GM18870 (cell line): ENCODE measurements around the gene RGR.
"Not testable (repeated sequence)": the region's sequence is repeated elsewhere in the genome, so short reads cannot be mapped to it uniquely, and the experiment has no call there.

Experiments
- ATAC-seq: cut with Tn5 transposase; IDR thresholded peaks from one replicate; pipeline ENCODE4 v1.9.1; 2021; ENCODE audit warnings: moderate library complexity; ENCODE audit not compliant: unreplicated experiment

The RGR gene

DNA sequence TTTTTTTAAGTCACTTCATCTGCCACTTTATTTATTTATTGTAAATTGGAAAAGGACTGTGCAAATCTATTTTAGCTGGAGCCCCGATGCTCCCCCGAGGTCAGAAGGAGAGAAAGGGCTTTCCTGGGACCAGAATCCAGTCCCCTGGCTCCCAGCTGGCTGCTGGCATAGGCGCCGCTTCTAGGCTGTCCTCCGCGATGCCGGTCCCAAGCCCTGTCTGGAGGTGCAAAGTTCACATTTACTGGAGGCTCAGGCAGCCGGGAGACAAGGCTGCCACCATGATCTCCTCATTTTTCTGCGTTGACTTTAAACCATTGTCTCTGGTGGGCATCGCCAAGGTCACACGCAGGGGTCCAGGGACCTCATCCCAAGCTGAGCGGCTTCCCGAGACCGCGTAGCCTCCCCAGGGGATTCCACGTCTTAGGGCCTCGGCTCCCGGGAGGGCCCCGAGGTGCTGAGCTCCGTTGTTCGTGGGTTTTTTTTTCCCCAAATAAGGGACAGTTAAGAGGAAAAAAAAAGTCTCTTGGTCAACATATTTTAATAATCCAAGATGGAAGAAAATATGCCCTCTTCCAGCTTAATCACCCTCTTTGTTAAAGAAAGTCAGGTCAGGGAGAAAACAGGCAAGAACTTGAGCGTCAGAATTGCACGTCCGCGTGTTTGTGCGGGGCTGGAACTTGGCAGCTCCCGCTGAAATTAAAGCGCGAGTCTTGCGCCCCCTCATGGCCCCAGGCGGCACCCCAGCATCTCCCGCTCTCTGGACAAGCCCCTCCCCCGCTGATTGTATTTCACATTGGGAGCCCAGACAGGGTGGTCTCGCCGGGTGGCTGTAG is 11.9 kb downstream of the RGR start:
- ATAC-seq = no peak

DNA sequence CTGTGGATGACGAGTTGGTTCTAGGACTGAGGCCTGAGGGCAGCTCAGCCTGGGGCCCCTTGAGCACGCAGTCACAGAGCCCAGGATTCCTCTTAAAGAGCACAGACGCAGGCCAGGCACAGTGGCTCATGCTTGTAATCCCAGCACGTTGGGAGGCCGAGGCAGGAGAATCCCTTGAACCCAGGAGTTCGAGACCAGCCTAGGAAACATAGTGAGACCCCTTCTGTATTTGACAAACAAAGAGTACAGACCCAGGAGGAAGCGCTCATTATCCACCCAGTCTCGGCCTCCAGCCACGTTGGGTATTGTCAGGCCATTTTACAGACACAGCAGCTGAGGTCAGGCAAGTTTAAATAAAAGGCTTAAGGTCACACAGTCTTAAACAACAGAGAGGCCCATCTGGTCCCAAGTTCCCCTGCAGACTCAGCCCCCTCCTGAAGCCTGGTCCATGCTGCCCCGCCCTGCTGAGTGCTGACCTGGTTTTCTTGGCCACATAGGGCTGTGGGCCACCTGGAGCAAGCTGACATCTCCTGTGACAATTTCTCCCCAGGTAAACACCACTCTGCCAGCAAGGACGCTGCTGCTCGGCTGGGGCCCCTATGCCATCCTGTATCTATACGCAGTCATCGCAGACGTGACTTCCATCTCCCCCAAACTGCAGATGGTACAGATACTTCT is 12.6 kb downstream of the RGR start:
- ATAC-seq = no peak

DNA sequence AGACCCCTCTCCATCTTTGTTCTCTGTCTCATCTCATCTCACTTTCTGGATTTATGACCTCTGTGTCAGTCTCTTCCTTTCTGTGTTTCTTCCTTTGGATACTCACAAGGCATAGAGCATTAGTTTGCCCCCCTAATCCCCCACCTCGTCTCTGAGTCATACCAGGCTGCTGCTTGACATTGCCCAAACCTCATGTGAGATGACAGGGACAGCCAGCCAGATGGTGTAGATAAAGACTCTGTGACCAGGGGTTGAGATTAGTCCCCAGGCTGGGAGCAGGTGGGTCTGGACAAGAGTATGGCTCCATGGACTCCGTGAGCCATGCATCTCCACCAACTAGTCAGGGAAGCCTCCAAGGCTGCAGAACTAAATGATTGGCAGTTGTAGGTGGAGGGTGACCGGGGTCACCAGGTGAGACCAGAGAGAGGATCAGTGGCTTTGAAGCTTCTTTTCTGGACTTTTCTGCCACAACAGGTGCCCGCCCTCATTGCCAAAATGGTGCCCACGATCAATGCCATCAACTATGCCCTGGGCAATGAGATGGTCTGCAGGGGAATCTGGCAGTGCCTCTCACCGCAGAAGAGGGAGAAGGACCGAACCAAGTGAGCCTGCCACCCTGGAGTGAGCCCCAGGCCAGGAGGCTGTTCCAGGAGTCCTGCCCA is 13.3 kb downstream of the RGR start:
- no peak for ATAC-seq

- no peak for ATAC-seq
Observed at GRCh38 chr10:84261236-84261915, 16.5 kb downstream of the RGR start.

GRCh38 chr10:84262190-84262956 is 17.5 kb downstream of the RGR start:
- no peak for ATAC-seq

- no peak for ATAC-seq
Observed at GRCh38 chr10:84263716-84264115, 18.9 kb downstream of the RGR start.

GRCh38 chr10:84264611-84265141 is 19.8 kb downstream of the RGR start:
- peak; percentile 90 for ATAC-seq

DNA sequence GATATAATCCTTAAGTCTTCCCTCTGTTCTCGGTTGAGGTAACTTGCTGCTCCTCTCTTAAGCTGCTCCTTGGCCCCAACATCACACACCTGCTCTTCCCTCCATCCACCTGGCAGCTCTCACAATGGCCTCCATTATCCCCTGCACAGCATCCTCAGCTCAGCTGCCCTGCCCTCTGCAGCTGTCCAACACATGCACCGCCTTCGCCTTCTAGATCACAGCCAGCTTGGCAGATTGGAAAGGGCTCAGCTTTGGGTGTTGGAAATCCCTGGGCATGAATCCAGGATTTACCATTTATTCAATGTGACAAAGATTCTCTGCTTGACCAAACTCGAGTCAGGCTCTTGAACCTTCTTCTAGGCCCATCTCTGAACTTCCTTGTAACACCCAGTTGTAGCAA is 20.6 kb downstream of the RGR start:
- ATAC-seq = no peak

GRCh38 chr10:84267503-84268126 is 22.8 kb downstream of the RGR start:
- no peak for ATAC-seq

- ATAC-seq = no peak
Observed at GRCh38 chr10:84269162-84269561, 24.3 kb downstream of the RGR start.

DNA sequence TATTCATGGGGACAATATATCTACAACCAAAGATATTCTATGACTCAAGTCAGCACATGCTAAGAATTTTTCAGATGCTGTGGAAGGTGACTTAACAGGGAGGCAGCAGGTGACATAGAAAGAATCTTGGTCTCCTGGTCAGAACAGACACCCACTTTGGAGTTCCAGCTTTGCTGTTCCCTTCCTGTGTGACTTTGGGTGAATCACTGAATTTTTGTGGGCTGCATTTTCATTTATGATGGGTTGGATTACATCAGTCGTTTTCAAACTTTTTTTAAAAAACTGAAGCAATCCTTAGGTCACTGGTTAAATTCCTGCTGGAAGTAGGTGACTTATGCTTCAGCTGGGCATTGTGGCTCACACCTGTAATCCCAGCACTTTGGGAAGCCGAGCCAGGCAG is 24.9 kb downstream of the RGR start:
- ATAC-seq = no peak

DNA sequence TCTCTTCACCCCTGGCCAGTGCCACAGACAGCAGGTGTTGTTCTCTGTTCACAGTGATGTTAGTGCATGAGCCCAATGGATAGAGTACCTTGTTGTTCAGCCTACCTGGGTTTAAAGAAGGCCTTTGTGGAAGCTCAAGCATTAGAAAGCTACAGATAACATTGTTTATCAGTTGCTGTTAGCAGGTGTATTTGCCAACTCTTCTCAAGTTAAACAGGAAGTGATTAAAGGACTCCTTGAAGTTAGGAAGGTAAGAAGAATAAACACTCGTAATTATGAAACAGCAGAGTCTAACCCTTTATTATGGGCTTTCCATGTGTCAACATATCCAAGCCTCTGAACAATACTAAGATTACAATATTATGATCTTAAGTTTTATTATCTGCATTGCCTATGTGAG is 25.9 kb downstream of the RGR start:
- ATAC-seq = no peak

- ATAC-seq = not testable (repeated sequence)
Observed at GRCh38 chr10:84279876-84280475, 35.1 kb downstream of the RGR start.

- no peak for ATAC-seq
Observed at GRCh38 chr10:84286695-84287094, 41.8 kb downstream of the RGR start.

DNA sequence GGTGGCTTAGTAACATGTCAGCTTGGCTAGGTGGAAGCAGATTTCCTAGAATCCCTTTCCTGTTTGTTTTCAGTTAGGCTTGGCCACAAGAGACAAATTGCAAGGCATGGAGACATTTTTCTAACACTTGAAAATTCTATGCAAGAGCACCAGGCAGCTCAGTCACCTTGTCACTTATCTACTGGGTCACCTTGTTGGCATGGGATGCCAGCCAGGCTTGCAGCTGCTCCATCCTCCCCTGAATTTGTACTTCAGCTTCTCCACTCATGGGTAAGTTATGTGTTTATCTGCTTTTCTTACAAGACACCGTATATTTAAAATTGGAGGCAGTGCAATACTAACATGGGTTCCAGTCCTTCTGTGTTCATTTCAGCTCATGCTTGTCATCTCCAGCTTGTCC is 43.3 kb downstream of the RGR start:
- no peak for ATAC-seq

GRCh38 chr10:84289521-84290200 is 44.8 kb downstream of the RGR start:
- no peak for ATAC-seq

DNA sequence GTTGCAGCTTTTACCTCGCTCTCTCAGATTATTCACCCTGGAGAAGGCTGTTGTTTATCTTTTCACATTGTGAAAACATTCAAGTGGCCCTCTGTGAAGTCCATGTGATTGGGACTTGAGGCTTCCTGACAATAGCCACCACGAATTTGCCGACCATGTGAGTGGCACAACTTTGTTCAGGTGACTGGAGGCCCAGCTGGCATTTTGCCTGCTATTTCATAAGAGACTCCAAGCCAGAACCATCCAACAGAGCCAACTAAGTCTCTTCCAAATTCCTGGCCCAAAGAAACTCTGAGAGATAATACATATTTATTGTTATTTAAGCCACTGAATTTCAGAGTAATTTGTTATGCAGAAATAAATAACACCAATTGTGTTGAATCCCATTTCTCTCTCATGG is 45.4 kb downstream of the RGR start:
- no peak for ATAC-seq

DNA sequence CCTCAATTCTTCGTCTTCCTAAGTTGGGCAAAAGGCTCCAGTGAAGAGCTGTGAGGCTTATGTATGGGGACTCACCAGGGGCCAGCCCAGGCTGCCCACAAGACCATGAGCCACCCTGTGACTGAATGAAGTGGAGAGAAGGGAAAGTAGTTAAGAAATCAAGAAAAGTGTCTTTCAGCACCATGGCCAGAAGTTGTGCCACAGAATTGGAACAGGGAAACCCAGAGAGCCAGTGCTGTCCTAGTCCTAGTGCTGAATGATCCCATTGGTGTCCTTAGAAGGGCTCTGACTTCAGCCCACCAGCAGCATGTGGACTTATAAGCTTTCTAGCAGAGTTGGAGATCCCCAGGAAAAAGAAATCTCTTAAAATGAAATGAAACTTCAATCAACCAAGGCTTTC is 46.5 kb downstream of the RGR start:
- no peak for ATAC-seq

DNA sequence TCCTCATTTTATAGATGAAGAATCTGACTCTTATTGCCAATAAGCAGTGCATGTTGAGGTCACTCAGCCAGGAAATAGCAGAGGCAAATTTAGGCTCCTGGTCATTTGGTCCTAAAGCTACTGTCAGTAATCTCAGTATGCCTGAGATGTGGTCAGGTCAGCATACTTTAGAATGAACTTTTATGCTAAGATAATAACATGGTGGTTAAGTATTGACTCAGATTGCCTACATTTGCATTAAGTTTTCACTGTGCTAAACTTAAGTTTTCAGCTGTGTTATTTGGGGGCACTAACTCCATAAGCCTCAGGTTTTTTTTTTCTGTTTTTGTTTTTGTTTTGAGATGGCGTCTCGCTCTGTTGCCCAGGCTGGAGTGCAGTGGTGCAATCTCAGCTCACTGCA is 47.6 kb downstream of the RGR start:
- no peak for ATAC-seq
